Activated naive CD8-positive, alpha-beta T cell treated with anti-CD3 and anti-CD28 coated beads, Interleukin-2, amount 50 U/mL, for 16 hours (primary cell): Measurements from ENCODE around the gene SUMO4.

Experiments used
- DNase-seq: peaks from one replicate; pipeline ENCODE4 v3.0.0-alpha.2; 2020; ENCODE audit warnings: low read depth, low spot score

Gene SUMO4

GRCh38 chr6:149389509-149390297 is 10.4 kb upstream of the SUMO4 start:
- no peak for DNase-seq

GRCh38 chr6:149392093-149392492 is 8.0 kb upstream of the SUMO4 start:
- DNase-seq: no peak

GRCh38 chr6:149392535-149392934 is 7.5 kb upstream of the SUMO4 start:
- no peak for DNase-seq

- no peak for DNase-seq
Measured at GRCh38 chr6:149393002-149393679, 6.9 kb upstream of the SUMO4 start.

GRCh38 chr6:149395185-149395584 is 4.9 kb upstream of the SUMO4 start:
- no peak for DNase-seq

GRCh38 chr6:149397384-149397783 is 2.7 kb upstream of the SUMO4 start:
- no peak for DNase-seq

GRCh38 chr6:149403534-149403933 is 3.5 kb downstream of the SUMO4 start:
- no peak for DNase-seq

- DNase-seq: no peak
Measured at GRCh38 chr6:149405823-149406765, 6.0 kb downstream of the SUMO4 start.

- no peak for DNase-seq
Measured at GRCh38 chr6:149409617-149410016, 9.6 kb downstream of the SUMO4 start.

- no peak for DNase-seq
Measured at GRCh38 chr6:149410557-149410956, 10.5 kb downstream of the SUMO4 start.

- DNase-seq: no peak
Measured at GRCh38 chr6:149414009-149414408, 13.9 kb downstream of the SUMO4 start.

- DNase-seq: no peak
Measured at GRCh38 chr6:149414821-149415220, 14.8 kb downstream of the SUMO4 start.

- DNase-seq: no peak
Measured at GRCh38 chr6:149419696-149420404, 19.8 kb downstream of the SUMO4 start.

- DNase-seq: no peak
Measured at GRCh38 chr6:149421132-149421531, 21.1 kb downstream of the SUMO4 start.

GRCh38 chr6:149422581-149422980 is 22.5 kb downstream of the SUMO4 start:
- no peak for DNase-seq

GRCh38 chr6:149423964-149424440 is 23.9 kb downstream of the SUMO4 start:
- DNase-seq: no peak

- DNase-seq: no peak
Measured at GRCh38 chr6:149425224-149425623, 25.2 kb downstream of the SUMO4 start.

- no peak for DNase-seq
Measured at GRCh38 chr6:149425754-149426153, 25.7 kb downstream of the SUMO4 start.

- DNase-seq: no peak
Measured at GRCh38 chr6:149428606-149429005, 28.5 kb downstream of the SUMO4 start.

GRCh38 chr6:149429427-149430360 is 29.6 kb downstream of the SUMO4 start:
- no peak for DNase-seq
